ENCODE measurements around the gene SPAG16. TPM values are rescaled to one million over a fixed set of nuclear protein-coding genes. Genes with fewer than 3 reads are reported as not detected.
"Not testable (repeated sequence)": the region's sequence is repeated elsewhere in the genome, so short reads cannot be mapped to it uniquely, and the experiment has no call there.

The SPAG16 gene
- total RNA-seq, 1 donor from 2014 or later = 10.9 TPM

DNA sequence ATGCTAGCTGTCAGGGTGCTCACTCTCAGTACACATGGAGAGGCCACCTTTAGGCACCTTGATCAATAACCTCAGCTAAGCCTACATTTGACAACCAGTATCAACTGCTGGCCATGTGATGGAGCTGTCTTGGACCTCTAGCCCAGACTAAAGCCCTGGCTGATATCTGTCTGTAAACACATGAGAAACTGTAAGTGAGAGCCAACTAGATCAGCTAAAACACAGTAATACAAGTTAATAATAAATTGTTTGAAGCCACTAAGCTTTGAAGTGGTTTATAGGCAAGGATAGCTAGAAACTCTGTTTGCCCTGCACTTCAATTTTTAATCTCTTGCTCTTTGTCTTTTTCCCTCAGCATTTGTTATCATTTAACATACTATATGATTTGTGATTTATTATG, 407.1 kb downstream of the SPAG16 start:
- no peak for DNase-seq (ENCODE audit: low spot score)

DNA sequence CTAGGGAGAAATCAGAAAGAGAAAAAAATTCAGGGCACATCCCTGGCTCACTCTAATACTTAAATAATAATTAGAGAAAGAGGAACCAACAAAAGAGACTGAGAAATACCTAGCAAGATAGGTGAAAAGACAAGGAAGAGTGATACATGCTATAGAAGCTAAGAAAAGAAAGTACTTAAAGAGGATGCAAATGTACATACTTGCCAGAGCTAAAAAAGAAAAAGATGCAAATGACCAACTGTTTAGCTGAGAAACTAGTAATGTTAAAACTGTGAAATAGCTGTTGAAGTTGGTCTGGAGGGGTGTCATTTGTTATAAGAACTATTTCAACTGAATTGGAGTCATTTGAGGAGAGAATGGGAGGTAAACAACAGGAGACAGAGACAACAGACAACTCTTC, 412.2 kb downstream of the SPAG16 start:
- DNase-seq (ENCODE audit: low spot score) = no peak

- not testable (repeated sequence) for DNase-seq (ENCODE audit: low spot score)
These were observed 417.1 kb downstream of the SPAG16 start for GRCh38 chr2:213701365-213701764.

- no peak for DNase-seq (ENCODE audit: low spot score)
These were observed 419.3 kb downstream of the SPAG16 start for GRCh38 chr2:213703406-213704098.

DNA sequence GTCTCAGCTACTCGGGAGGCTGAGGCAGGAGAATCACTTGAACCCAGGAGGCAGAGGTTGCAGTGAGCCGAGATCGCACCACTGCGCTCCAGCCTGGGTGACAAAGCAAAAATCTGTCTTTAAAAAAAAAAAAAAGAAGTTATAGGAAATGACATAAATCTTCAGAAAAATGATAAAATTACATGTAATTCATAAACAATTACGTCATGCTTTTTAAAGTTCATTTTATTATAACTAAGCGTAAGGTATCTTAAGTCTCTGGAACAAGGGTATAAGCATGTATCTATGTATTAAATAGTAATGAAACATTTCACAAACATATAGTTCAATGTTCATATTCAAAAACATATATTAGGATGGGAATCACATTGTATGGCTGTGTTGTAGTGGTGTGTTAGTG, 425.9 kb downstream of the SPAG16 start:
- no peak for DNase-seq (ENCODE audit: low spot score)

- DNase-seq (ENCODE audit: low spot score) = not testable (repeated sequence)
These were observed 434.1 kb downstream of the SPAG16 start for GRCh38 chr2:213718411-213718810.

DNA sequence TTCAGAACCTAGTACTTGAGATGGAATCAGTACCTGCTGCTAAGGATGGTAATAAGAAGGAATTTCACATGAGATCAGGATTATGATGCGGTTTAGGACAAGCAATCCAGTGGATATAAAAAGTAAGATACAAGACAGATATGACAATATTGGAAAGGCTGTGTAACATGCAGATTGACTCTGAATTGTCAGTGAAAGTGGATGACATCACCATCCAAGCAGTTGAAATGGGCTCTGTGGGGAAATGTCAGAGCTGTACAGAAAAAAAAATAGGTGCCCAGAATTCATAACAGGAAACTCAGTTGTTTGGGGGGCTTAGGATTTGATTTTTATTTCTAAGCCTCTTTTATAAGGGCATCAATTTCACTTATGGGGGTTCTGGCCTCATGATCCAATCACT, 438.3 kb downstream of the SPAG16 start:
- DNase-seq (ENCODE audit: low spot score) = no peak

- DNase-seq (ENCODE audit: low spot score) = no peak
These were observed 438.8 kb downstream of the SPAG16 start for GRCh38 chr2:213723041-213723560.

- no peak for DNase-seq (ENCODE audit: low spot score)
These were observed 439.4 kb downstream of the SPAG16 start for GRCh38 chr2:213723707-213724106.

- DNase-seq (ENCODE audit: low spot score) = no peak
These were observed 441.8 kb downstream of the SPAG16 start for GRCh38 chr2:213726101-213726500.

GRCh38 chr2:213733893-213734292, 449.6 kb downstream of the SPAG16 start:
- DNase-seq (ENCODE audit: low spot score) = no peak

- DNase-seq (ENCODE audit: low spot score) = no peak
These were observed 456.2 kb downstream of the SPAG16 start for GRCh38 chr2:213740453-213740852.

- no peak for DNase-seq (ENCODE audit: low spot score)
These were observed 467.2 kb downstream of the SPAG16 start for GRCh38 chr2:213751446-213751845.

- DNase-seq (ENCODE audit: low spot score) = no peak
These were observed 468.3 kb downstream of the SPAG16 start for GRCh38 chr2:213752575-213752974.

DNA sequence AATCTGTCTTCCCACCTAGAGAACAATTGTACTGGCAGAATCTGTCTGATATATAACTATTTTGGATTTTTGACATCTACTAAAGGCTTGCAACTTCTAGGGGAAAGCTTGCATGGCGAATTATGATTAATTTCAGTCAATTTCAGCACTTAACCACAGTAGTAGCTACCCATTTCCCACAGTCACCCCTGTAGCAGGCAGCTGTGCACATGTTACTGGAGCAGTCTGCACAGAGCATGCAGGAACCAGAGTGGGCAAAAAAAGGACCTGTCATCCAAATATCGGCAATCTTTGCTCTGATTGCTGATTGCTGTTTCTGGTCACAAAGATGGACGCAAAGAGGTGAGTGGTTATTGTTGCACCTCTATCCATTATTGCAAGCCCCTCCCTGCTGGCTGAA, 473.3 kb downstream of the SPAG16 start:
- DNase-seq (ENCODE audit: low spot score) = no peak

DNA sequence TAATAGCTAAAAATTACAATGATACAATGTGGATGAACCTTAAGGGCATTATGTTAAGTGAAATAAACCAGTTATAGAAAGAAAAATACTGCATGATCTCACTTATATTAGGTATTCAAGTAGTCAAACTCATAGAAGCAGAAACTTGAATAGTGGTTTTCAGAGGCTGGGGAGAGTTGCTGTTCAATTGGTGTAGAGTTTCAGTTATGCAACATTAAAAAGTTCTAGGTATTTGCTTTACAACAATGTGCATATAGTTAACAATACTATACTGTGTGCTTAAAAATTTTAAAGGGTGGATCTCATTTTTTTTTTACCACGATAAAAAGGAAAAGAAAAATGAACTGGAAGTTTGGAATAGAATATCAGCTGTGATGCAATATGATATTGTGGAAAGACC, 479.1 kb downstream of the SPAG16 start:
- DNase-seq (ENCODE audit: low spot score) = no peak

DNA sequence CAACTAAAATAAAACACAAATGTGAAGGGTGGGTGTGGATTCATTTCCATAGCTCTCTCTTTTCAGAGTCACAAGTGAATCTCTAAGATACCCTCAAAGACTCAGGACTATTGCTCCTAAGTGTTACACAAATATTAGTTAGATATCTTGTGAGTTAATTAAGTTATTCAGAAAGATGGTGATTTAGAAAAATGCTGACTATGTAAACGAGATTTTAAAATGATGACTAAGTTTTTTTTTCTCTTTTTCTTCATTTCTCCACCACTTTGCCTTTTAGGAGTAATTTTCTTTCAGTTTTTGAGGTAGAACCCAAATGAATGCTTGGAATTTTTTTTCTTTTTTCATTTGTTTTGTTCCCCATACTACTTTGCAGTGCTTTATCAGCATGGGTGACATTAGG, 479.7 kb downstream of the SPAG16 start:
- DNase-seq (ENCODE audit: low spot score) = no peak

DNA sequence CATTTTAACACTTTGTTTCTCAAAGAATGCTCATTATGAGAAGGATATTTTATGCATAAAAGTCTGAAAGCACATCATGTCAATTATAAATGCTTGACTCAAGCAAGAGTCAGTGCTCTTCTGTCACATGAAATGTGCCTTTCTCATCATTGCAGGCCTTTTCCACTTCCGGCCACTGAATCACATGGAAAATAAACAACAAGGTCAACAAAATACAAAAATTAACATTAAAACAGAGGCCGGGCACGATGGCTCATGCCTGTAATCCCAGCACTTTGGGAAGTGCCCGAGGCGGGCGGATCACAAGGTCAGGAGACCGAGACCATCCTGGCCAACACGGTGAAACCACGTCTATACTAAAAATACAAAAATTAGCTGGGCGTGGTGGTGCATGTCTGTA, 480.6 kb downstream of the SPAG16 start:
- DNase-seq (ENCODE audit: low spot score) = no peak

- no peak for DNase-seq (ENCODE audit: low spot score)
These were observed 481.8 kb downstream of the SPAG16 start for GRCh38 chr2:213766062-213766461.

GRCh38 chr2:213766465-213766901, 482.2 kb downstream of the SPAG16 start:
- DNase-seq (ENCODE audit: low spot score) = no peak

DNA sequence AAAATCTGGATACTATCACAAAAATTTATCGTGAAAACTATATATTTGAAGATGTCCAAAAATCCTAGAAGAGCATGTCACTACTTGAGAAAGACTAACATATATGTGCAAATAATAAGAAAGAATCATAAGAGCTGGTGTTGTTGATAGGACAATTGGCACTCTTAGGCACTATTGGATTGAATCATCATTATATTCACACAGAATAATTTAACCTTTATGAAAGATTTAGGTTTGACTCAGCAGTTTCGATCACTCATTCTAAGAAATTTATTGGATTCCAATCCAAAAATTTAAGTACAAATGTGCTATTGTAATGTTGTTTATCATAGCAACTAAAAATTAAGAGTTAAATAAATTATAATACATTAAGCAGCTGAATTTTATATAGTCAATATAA, 503.6 kb downstream of the SPAG16 start:
- DNase-seq (ENCODE audit: low spot score) = no peak

GRCh38 chr2:213789940-213790339, 505.7 kb downstream of the SPAG16 start:
- DNase-seq (ENCODE audit: low spot score) = no peak

DNA sequence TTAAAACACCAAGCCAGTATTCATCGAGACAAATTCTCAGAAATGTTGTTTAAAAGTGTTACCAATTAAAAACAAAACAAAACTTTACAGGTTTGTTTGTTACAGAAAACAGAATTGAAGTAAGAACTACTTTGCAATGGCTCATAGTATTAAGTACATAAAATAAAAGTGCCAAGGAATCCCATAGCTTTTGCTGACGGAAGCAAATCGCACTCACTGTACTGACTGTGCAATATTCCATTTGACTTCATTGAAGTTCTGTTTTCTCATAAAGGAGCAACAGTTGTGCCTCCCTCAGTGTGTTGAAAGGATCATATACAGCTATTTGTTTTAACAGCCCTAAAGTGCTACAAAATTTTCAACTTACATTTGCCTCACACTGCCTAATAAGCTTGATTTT, 507.8 kb downstream of the SPAG16 start:
- DNase-seq (ENCODE audit: low spot score) = no peak

All from mesenteric fat pad (tissue), 1 donor.